Adipocyte (in vitro differentiated cells): ENCODE results near the gene CARF.
"Not testable (repeated sequence)": the region's sequence is repeated elsewhere in the genome, so short reads cannot be mapped to it uniquely, and the experiment has no call there.

ENCODE experiments used
- DNase-seq: peaks from one replicate; pipeline ENCODE4 v3.0.0-alpha.2; 2015; ENCODE audit warnings: low read depth
- H3K27me3 ChIP-seq: replicated peaks from 2 replicates; pipeline ENCODE4 v1.7.0; 2013; ENCODE audit warnings: mild to moderate bottlenecking, low read length, moderate library complexity; ENCODE audit not compliant: control insufficient read depth, insufficient read depth
- H3K36me3 ChIP-seq: 2 replicates; pipeline ENCODE4 v1.7.0; 2013; ENCODE audit warnings: low read length, mild to moderate bottlenecking, moderate library complexity; ENCODE audit not compliant: control insufficient read depth, insufficient read depth, severe bottlenecking
- H3K4me1 ChIP-seq: 2 replicates; pipeline ENCODE4 v1.7.0; 2013; ENCODE audit warnings: mild to moderate bottlenecking, low read length, moderate library complexity; ENCODE audit not compliant: control insufficient read depth, insufficient read depth
- H3K4me3 ChIP-seq: 2 replicates; pipeline ENCODE4 v1.7.0; 2013; ENCODE audit warnings: mild to moderate bottlenecking, low read length, moderate library complexity
- H3K9ac ChIP-seq: 2 replicates; pipeline ENCODE4 v1.7.0; 2013; ENCODE audit warnings: mild to moderate bottlenecking, low read length, moderate library complexity
- H3K9me3 ChIP-seq: 2 replicates; pipeline ENCODE4 v1.7.0; 2013; ENCODE audit warnings: mild to moderate bottlenecking, low read length, moderate library complexity; ENCODE audit not compliant: control insufficient read depth

Gene CARF

DNA sequence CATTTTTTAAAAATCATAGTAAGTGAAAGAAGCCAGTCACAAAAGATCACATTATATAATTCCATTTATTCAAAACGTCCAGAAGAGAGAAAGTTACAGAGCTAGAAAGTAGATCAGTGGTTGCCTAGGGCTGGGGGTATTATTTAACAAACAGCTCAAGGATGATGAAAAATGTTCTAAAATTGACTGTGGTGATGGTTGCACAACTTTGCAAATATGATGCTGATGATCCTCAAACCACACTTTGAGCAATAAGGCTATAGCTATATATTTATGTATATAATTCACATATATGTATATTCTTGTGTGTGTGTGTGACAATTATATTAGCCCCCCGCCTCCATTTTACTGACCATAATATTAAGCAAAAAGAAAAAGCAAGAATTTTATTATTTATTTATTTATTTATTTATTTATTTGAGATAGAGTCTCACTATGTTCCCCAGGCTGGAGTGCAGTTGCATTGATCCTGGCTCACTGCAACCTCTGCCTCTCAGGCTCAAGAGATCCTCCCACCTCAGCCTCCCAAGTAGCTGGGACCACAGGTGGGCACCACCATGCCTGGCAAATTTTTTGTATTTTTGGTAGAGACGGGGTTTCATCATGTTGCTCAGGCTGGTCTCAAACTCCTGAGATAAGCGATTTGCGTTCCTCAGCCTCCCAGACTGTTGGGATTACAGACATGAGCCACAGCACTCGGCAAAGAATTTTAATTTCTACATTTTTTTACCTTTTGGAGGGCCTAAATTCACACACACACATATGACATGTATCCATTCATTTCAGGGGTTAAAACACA is 2.5 kb upstream of the CARF start:
- no peak overlapping the region for H3K9ac ChIP-seq
- H3K4me1 ChIP-seq, result peaks cover 20% of the 10 kb centered on the region
- peak overlapping the region; percentile 92 for H3K4me3 ChIP-seq
- H3K36me3 ChIP-seq, result peaks cover 12% of the 10 kb centered on the region
- no peaks in the 10 kb centered on the region for H3K9me3 ChIP-seq
- peak; percentile 42 for DNase-seq
- H3K27me3 ChIP-seq, result no peaks in the 10 kb centered on the region

DNA sequence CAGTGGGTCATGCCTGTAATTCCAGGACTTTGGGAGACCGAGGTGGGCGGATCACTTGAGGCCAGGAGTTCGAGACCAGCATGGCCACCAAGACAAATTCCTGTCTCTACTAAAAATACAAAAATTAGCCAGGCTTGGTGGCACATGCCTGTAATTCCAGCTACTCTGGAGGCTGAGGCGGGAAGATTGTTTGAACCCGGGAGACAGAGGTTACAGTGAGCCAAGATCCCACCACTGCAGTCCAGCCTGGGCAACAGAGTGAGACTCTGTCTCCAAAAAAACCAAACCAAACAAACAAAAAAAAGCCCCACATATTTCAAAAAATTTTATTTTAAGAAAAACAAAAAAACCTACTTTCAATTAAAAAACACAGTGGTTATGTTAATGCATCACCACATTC is 1.8 kb upstream of the CARF start:
- H3K9me3 ChIP-seq, DNase-seq, H3K27me3 ChIP-seq: not testable (repeated sequence)
- peak overlapping the region; percentile 97 for H3K9ac ChIP-seq
- peaks cover 12% of the 10 kb centered on the region for H3K36me3 ChIP-seq
- H3K4me3 ChIP-seq, result peak overlapping the region; percentile 92
- peaks cover 20% of the 10 kb centered on the region for H3K4me1 ChIP-seq

GRCh38 chr2:202910698-202911097 is 1.4 kb upstream of the CARF start:
- H3K9ac ChIP-seq, result peak overlapping the region; percentile 97
- H3K9me3 ChIP-seq, result no peaks in the 10 kb centered on the region
- peak overlapping the region; percentile 92 for H3K4me3 ChIP-seq
- H3K4me1 ChIP-seq, result peaks cover 20% of the 10 kb centered on the region
- H3K36me3 ChIP-seq, result peaks cover 9% of the 10 kb centered on the region
- no peaks in the 10 kb centered on the region for H3K27me3 ChIP-seq
- DNase-seq, result no peak

GRCh38 chr2:202911203-202911511 is 918 bp upstream of the CARF start:
- Histone ChIP-seq H3K4me3 (peak overlapping the region; percentile 92), H3K27me3 (no peaks in the 10 kb centered on the region), H3K9ac (peak overlapping the region; percentile 97), H3K36me3 (peaks cover 7% of the 10 kb centered on the region), H3K9me3 (no peaks in the 10 kb centered on the region), H3K4me1 (peaks cover 20% of the 10 kb centered on the region)
- no peak for DNase-seq

GRCh38 chr2:202912342-202913201 is 497 bp downstream of the CARF start:
- not testable (repeated sequence) for H3K36me3 ChIP-seq, H3K27me3 ChIP-seq, H3K9me3 ChIP-seq
- Histone ChIP-seq H3K4me3 (peak overlapping the region; percentile 92), H3K4me1 (peaks cover 20% of the 10 kb centered on the region), H3K9ac (peak overlapping the region; percentile 97)
- peak; percentile 8 for DNase-seq

- no peak overlapping the region for H3K4me3 ChIP-seq
- DNase-seq, result no peak
- H3K36me3 ChIP-seq, result peaks cover 12% of the 10 kb centered on the region
- peaks cover 3% of the 10 kb centered on the region for H3K9me3 ChIP-seq
- no peaks in the 10 kb centered on the region for H3K27me3 ChIP-seq
- H3K9ac ChIP-seq, result no peak overlapping the region
- H3K4me1 ChIP-seq, result no peaks in the 10 kb centered on the region
These were observed 6.8 kb downstream of the CARF start for GRCh38 chr2:202918860-202919259.

DNA sequence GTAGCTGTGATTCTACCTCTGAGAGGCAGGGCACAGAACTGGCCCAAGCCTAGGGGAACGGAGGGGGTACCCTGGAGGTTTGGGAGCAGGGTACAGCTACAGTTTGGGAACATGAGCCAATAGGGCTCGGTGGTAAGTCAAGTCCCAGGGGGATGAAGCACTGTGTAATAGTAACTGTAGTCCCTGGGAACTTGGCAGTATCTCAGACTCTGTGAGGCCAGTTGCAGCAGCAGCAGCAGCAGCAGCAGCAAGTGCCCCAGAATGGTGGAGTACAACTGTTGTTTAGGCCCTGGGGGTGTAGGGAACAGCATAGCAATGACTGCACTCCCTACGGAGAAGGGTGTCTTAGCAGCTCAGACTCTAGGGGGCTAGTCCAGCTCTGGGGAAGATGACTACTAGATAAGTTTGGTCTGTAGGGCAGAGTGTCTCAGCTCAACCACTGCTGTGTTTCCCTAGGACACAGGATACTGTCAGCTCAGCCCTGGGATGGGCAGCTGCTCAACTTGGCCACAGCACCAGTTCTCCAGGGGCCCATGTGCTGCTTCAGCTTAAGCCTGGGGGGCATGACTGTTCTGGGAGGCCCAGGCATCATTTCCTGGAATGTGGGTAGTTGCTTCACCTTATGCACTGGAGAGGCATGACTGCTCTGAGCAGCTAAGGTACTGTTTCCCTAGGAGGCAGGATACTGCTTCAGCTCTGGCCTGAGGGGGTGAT is 20.5 kb downstream of the CARF start:
- H3K4me3 ChIP-seq, result peak overlapping the region; percentile 69
- peaks cover 3% of the 10 kb centered on the region for H3K36me3 ChIP-seq
- peaks cover 28% of the 10 kb centered on the region for H3K4me1 ChIP-seq
- peak; percentile 81 for DNase-seq
- H3K9ac ChIP-seq, result peak overlapping the region; percentile 65
- no peaks in the 10 kb centered on the region for H3K9me3 ChIP-seq
- no peaks in the 10 kb centered on the region for H3K27me3 ChIP-seq

DNA sequence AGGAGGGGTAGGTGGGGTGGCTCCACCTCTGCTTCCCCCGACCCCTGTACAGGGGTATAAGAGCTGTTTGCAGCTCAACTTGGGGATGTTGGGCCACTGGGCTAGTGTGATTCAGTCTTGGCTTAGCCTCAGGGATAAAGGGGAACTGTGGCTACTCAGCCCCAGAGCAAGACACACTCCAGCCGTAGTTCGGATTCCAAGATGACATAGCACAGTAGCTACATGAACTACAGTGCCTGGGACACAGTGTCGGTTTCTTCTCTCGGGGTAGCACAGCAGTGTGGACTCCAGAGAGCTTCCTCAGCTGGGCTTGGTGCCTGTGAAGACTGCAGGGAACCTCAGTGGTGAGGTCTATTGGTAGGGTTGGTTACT is 21.1 kb downstream of the CARF start:
- Histone ChIP-seq H3K4me3 (peak overlapping the region; percentile 69), H3K9me3 (no peaks in the 10 kb centered on the region), H3K9ac (peak overlapping the region; percentile 65), H3K27me3 (no peaks in the 10 kb centered on the region), H3K4me1 (peaks cover 28% of the 10 kb centered on the region), H3K36me3 (no peaks in the 10 kb centered on the region)
- no peak for DNase-seq

GRCh38 chr2:202933958-202934357 is 21.9 kb downstream of the CARF start:
- peaks cover 28% of the 10 kb centered on the region for H3K4me1 ChIP-seq
- no peak overlapping the region for H3K9ac ChIP-seq
- peaks cover 3% of the 10 kb centered on the region for H3K9me3 ChIP-seq
- no peaks in the 10 kb centered on the region for H3K27me3 ChIP-seq
- no peak for DNase-seq
- no peaks in the 10 kb centered on the region for H3K36me3 ChIP-seq
- no peak overlapping the region for H3K4me3 ChIP-seq

- Histone ChIP-seq H3K4me1 (peaks cover 28% of the 10 kb centered on the region), H3K36me3 (no peaks in the 10 kb centered on the region), H3K9ac (no peak overlapping the region), H3K27me3 (no peaks in the 10 kb centered on the region), H3K4me3 (no peak overlapping the region), H3K9me3 (peaks cover 4% of the 10 kb centered on the region)
- DNase-seq, result no peak
These were observed 22.4 kb downstream of the CARF start for GRCh38 chr2:202934456-202934855.

- peaks cover 7% of the 10 kb centered on the region for H3K4me1 ChIP-seq
- H3K9ac ChIP-seq, result no peak overlapping the region
- DNase-seq, result no peak
- H3K36me3 ChIP-seq, result peaks cover 8% of the 10 kb centered on the region
- no peak overlapping the region for H3K4me3 ChIP-seq
- no peaks in the 10 kb centered on the region for H3K27me3 ChIP-seq
- H3K9me3 ChIP-seq, result peaks cover 4% of the 10 kb centered on the region
These were observed 26.9 kb downstream of the CARF start for GRCh38 chr2:202938960-202939359.
